ENCODE data around the gene BTBD9.

BTBD9 gene

DNA sequence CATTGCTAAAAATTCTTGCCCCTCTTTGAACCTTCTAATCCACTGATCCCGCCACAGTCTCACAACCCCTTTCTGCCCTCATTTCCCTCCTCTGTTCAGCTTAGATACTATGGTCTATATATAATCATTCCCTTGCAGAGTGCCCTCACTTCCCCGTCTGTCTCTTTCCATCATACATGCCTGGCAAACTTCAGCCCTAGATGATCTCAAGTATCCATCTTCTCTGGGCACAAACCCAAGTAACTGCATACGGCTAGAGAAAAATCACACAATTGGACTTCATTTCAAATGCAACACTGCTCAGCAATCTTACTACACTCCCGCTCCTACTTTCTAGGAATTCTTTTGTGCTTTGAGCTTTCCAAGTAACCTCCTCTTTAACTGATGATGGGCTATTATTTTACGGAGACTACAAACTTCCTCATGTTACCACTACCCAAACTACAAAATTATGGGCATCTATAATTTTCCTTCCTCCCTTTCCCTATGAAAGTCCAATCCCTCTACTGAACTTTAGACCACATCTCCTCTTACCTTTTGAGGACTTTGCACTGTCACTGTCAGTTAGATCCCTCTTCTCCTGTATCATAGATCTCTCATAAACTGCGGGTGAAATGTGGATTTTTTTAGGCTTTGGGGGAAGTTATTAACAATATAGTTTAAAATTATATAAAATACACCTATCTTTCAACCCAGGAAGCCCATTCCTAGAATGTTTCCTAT lies 135.6 kb downstream of the BTBD9 start:
- Histone ChIP-seq H3K36me3 (ENCODE audit: control insufficient read depth, insufficient read depth, low read length) (no peaks in the 10 kb centered on the region), H3K4me3 (replicated peaks; ENCODE audit: low read depth, low read length) (no peak overlapping the region), H3K27me3 (replicated peaks; ENCODE audit: control insufficient read depth, insufficient read depth, low read length) (no peaks in the 10 kb centered on the region)
- TF ChIP-seq, protein P1, sequence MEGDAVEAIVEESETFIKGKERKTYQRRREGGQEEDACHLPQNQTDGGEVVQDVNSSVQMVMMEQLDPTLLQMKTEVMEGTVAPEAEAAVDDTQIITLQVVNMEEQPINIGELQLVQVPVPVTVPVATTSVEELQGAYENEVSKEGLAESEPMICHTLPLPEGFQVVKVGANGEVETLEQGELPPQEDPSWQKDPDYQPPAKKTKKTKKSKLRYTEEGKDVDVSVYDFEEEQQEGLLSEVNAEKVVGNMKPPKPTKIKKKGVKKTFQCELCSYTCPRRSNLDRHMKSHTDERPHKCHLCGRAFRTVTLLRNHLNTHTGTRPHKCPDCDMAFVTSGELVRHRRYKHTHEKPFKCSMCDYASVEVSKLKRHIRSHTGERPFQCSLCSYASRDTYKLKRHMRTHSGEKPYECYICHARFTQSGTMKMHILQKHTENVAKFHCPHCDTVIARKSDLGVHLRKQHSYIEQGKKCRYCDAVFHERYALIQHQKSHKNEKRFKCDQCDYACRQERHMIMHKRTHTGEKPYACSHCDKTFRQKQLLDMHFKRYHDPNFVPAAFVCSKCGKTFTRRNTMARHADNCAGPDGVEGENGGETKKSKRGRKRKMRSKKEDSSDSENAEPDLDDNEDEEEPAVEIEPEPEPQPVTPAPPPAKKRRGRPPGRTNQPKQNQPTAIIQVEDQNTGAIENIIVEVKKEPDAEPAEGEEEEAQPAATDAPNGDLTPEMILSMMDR (IDR thresholded peaks at IDR 0.05; ENCODE audit: insufficient read depth, low read length, poor library complexity, severe bottlenecking): no peak
- no peak for DNase-seq (ENCODE audit: extremely low read depth, insufficient read length)

DNA sequence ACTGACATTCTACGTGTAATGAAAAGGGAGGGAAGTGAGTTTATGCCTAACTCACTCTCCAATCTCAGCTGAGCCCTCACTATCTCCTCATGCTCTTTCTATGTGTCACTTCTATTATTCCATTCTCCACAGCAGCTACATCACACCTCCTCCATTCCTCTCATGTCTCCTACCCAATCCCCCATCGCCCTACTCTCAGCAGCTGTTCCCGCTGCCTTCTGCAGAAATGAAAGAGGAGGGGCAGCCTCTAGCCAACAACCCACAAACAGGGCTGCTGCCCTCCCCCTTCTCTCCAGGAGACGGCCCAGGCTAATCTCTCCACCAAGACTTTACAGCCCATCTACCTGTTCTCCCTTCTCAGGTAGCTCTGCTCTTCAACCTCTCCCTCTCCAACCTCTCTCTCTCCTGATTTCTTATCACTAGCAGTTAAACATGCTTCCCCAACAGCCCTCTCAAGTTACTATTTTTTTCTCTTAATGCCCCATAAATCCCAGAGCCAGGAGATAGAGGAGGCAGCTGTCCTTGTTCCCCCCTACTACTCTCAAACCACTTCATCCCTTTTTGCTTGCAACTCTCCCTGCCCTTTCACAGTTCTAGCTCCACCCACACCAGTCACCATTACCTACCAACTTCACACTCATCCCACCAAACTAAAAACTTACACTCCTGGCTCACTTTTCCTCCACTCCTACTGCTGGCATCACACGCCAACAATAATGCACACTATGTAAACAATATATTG lies 136.5 kb downstream of the BTBD9 start:
- DNase-seq (ENCODE audit: extremely low read depth, insufficient read length): no peak
- TF ChIP-seq, protein P1 (IDR thresholded peaks at IDR 0.05; ENCODE audit: insufficient read depth, low read length, poor library complexity, severe bottlenecking): no peak
- H3K36me3 ChIP-seq (ENCODE audit: control insufficient read depth, insufficient read depth, low read length): no peaks in the 10 kb centered on the region
- H3K27me3 ChIP-seq (replicated peaks; ENCODE audit: control insufficient read depth, insufficient read depth, low read length): no peaks in the 10 kb centered on the region
- H3K4me3 ChIP-seq (replicated peaks; ENCODE audit: low read depth, low read length): no peak overlapping the region

DNA sequence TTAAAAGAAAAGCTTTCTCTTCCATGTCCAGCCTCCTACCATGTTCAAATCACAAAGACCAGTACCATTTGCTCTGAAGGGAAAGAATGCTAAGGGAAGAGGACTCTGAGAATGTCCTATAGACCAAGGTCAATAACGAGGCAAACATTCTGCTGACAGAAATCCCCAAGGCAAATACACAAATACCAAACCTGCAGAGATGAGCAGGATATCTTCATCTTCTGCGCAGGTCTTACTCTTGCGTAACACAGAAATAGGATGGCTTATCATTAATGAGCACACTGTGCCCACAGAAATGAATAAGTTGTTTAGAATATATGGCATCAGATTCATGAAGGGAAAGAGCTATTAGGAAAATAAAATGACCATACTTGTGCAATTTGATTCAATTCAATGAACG lies 137.3 kb downstream of the BTBD9 start:
- TF ChIP-seq, protein P1 (IDR thresholded peaks at IDR 0.05; ENCODE audit: insufficient read depth, low read length, poor library complexity, severe bottlenecking): no peak
- no peak for DNase-seq (ENCODE audit: extremely low read depth, insufficient read length)
- no peaks in the 10 kb centered on the region for H3K27me3 ChIP-seq (replicated peaks; ENCODE audit: control insufficient read depth, insufficient read depth, low read length)
- no peak overlapping the region for H3K4me3 ChIP-seq (replicated peaks; ENCODE audit: low read depth, low read length)
- no peaks in the 10 kb centered on the region for H3K36me3 ChIP-seq (ENCODE audit: control insufficient read depth, insufficient read depth, low read length)

DNA sequence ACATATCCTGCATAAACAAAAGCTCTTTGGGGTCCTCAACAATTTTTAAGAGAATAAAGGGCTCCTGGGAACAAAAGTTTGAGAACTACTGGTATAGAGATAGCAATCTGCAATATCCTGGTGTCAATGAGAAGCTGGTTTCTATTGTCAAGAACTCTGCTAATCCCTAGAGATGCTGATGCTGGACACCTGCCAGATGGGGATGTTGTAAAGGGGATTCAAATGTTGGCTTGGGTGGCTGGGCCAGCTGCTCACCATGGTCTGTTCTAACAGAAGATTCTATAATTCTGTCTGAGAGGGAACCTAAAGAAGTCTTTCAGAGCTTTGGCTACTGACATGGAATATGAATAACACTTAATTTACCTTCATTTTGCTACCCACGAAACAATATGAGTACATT lies 137.8 kb downstream of the BTBD9 start:
- Histone ChIP-seq H3K4me3 (replicated peaks; ENCODE audit: low read depth, low read length) (no peak overlapping the region), H3K36me3 (ENCODE audit: control insufficient read depth, insufficient read depth, low read length) (no peaks in the 10 kb centered on the region), H3K27me3 (replicated peaks; ENCODE audit: control insufficient read depth, insufficient read depth, low read length) (no peaks in the 10 kb centered on the region)
- TF ChIP-seq, protein P1 (IDR thresholded peaks at IDR 0.05; ENCODE audit: insufficient read depth, low read length, poor library complexity, severe bottlenecking): no peak
- DNase-seq (ENCODE audit: extremely low read depth, insufficient read length): no peak

DNA sequence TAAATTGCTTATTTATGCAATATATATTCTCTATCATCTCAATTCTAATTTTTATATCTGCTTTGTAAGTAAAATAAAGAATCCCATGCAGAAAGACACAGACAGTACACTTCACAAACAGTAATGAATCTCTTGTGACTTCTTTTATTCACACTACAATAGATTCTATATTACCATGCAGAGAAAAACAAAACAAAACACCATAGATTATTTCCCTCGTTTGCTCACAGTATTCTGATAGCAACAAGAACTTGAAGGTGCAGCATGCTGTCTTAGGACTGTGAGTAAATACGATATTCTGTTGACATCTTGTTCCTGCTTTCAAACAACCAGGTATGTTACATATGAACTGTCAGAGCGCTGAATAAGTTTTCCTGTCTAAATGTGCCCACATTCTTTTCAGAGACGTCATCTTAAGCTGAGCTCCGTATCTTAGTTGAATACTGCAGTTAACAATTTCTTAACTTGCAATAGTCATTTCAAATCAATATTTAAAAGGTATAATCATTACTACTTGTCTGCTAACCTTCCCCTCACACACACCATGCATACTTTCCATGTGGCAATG lies 140.1 kb downstream of the BTBD9 start:
- Histone ChIP-seq H3K36me3 (ENCODE audit: control insufficient read depth, insufficient read depth, low read length) (no peaks in the 10 kb centered on the region), H3K4me3 (replicated peaks; ENCODE audit: low read depth, low read length) (no peak overlapping the region), H3K27me3 (replicated peaks; ENCODE audit: control insufficient read depth, insufficient read depth, low read length) (no peaks in the 10 kb centered on the region)
- no peak for DNase-seq (ENCODE audit: extremely low read depth, insufficient read length)
- TF ChIP-seq, protein P1 (IDR thresholded peaks at IDR 0.05; ENCODE audit: insufficient read depth, low read length, poor library complexity, severe bottlenecking): no peak

All from GM06990 (cell line).